Activated T-cell treated with anti-CD3 and anti-CD28 coated beads, Interleukin-2, amount 50 U/mL, for 72 hours (primary cell): Measurements from ENCODE around the gene MTAP. TPM values are rescaled to one million over a fixed set of nuclear protein-coding genes. Genes with fewer than 3 reads are reported as not detected.

Source experiments
- ATAC-seq, 2 donors: fragments of 150-1000 bp; cut with Tn5 transposase; replicated peaks in 1 of 2; 2 replicates each; pipeline ENCODE4 v1.10.0; 2021; ENCODE audit warnings: moderate library complexity in 2 of 2, mild to moderate bottlenecking in 1 of 2
- DNase-seq, 2 donors: peaks; one replicate each; pipeline ENCODE4 v3.0.0; 2021 to 2022; ENCODE audit warnings: mixed read lengths in 1 of 2
- H3K27ac Mint-ChIP-seq: one replicate; pipeline ENCODE4 v1.8.0; 2022; ENCODE audit warnings: mild to moderate bottlenecking, moderate library complexity, mixed read lengths
- H3K27me3 Mint-ChIP-seq: one replicate; pipeline ENCODE4 v1.8.0; 2022; ENCODE audit warnings: low read depth, mixed read lengths
- H3K36me3 Mint-ChIP-seq, 2 donors: one replicate each; pipeline ENCODE4 v1.8.0; 2022; ENCODE audit warnings: mixed read lengths in 2 of 2, mild to moderate bottlenecking in 1 of 2; ENCODE audit not compliant: insufficient read depth in 2 of 2
- H3K4me1 Mint-ChIP-seq: one replicate; pipeline ENCODE4 v1.8.0; 2022; ENCODE audit warnings: low read depth, mixed read lengths
- H3K4me3 Mint-ChIP-seq, 2 donors: one replicate each; pipeline ENCODE4 v1.8.0; 2022; ENCODE audit warnings: mild to moderate bottlenecking in 2 of 2, mixed read lengths in 2 of 2, moderate library complexity in 2 of 2
- H3K9me3 Mint-ChIP-seq, 2 donors: one replicate each; pipeline ENCODE4 v1.8.0; 2022; ENCODE audit warnings: mixed read lengths in 2 of 2
- total RNA-seq, 2 donors: library from RNA; stranded (reverse); gene quantifications; one replicate each; pipeline ENCODE4 v1.2.3, GENCODE V29; 2022

MTAP gene
- total RNA-seq: 10 to 100 TPM; 67.1 to 71.3 TPM

DNA sequence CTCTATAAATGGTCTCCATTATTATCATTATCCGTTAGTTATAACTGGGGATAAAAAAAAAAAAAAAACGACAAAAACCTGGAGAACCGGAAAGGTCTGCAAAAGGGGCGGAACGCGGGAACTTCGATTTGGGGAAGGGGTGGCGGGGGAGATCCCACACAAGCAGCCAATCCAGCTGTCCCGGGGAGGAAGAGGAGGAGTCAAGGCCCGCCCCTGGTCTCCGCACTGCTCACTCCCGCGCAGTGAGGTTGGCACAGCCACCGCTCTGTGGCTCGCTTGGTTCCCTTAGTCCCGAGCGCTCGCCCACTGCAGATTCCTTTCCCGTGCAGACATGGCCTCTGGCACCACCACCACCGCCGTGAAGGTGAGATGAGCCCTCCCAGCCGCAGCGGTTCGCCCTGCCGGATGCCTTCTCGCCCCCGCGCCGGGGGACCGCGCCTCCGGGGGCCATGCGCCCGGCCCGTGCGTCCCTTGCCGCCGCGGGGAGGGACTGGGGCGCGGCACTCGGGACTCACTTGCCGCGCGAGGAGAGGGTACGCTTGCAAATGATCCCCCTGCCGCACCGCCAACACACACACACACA, at the start of gene MTAP:
MTAP (plus strand) TSS at position 219 of the 583 bp plus-strand sequence; CDS start at position 332, 113 bp downstream.
- DNase-seq (peak; percentile 76 to 79), ATAC-seq (peak; percentile 87 to 88)
- Mint-ChIP-seq H3K4me3 (peak within 1 kb of the TSS; percentile 100), H3K4me1 (peaks cover 48% of the 10 kb centered on the region), H3K9me3 (no peaks in the 10 kb centered on the region), H3K27ac (peak within 1 kb of the TSS; percentile 99), H3K27me3 (peaks cover 3% of the 10 kb centered on the region), H3K36me3 (peaks cover 6 to 9% of the 10 kb centered on the region in 2 donors)

GRCh38 chr9:21753523-21753922, 48.9 kb upstream of the MTAP start:
- Mint-ChIP-seq H3K4me3 (no peak overlapping the region), H3K9me3 (peaks cover 0 to 1% of the 10 kb centered on the region in 2 donors), H3K36me3 (peaks cover 0 to 3% of the 10 kb centered on the region in 2 donors), H3K27ac (no peak overlapping the region), H3K27me3 (peaks cover 65% of the 10 kb centered on the region), H3K4me1 (no peaks in the 10 kb centered on the region)
- ATAC-seq: no peak
- DNase-seq: no peak

DNA sequence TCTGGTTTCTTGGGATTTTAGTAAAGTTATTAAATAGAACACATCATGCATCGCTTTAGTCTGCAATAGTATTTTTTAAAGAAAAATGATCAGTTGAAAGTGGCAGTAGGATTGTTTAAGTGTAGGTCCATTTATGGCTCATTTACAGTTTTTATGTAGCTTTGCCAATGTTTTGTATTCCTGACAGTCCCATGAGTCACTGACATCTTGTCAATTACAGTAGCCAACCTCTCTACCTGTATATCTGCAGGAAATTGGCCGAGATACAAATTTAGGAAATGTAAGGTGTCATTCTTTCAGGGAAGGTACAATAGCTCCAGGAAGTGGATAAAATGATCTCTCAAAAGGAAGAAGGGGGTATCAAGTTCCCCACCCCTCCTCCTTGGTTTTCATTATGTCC, 47.7 kb upstream of the MTAP start:
- no peak overlapping the region for H3K27ac Mint-ChIP-seq
- peaks cover 0 to 1% of the 10 kb centered on the region in 2 donors for H3K9me3 Mint-ChIP-seq
- DNase-seq (no peak), ATAC-seq (no peak)
- H3K4me3 Mint-ChIP-seq: no peak overlapping the region
- H3K36me3 Mint-ChIP-seq: peaks cover 0 to 3% of the 10 kb centered on the region in 2 donors
- H3K27me3 Mint-ChIP-seq: peaks cover 76% of the 10 kb centered on the region
- no peaks in the 10 kb centered on the region for H3K4me1 Mint-ChIP-seq

DNA sequence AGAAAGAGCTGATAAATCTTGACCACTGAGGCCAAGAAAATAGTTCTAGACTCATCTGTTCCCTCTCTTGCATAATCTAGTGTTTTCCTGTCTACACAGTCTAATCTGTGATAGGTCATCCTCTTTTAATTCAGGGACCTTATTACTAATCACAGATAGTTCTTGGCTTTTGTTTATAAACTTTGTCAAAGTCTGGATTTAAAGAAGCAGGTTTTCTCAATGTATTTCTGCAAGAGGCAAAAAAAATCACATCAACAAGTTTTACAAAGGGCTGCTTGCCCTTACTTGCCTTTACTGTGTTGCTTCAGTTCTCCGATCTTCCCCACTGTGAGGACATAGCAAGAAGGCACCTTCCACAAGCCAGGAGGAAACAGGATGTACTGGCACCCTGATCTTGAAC, 43.9 kb upstream of the MTAP start:
- Mint-ChIP-seq H3K27ac (no peak overlapping the region), H3K27me3 (peaks cover 82% of the 10 kb centered on the region), H3K4me1 (peaks cover 19% of the 10 kb centered on the region), H3K9me3 (peaks cover 0 to 1% of the 10 kb centered on the region in 2 donors), H3K36me3 (peaks cover 0 to 3% of the 10 kb centered on the region in 2 donors), H3K4me3 (no peak overlapping the region)
- ATAC-seq: no peak
- DNase-seq: no peak

- peak overlapping the region; percentile 88 for H3K27ac Mint-ChIP-seq
- DNase-seq: peak; percentile 63 to 68
- no peaks in the 10 kb centered on the region for H3K9me3 Mint-ChIP-seq
- H3K4me3 Mint-ChIP-seq: peak overlapping the region; percentile 14 to 33
- peaks cover 0 to 3% of the 10 kb centered on the region in 2 donors for H3K36me3 Mint-ChIP-seq
- ATAC-seq: peak; percentile 96 to 97
- H3K27me3 Mint-ChIP-seq: peaks cover 87% of the 10 kb centered on the region
- H3K4me1 Mint-ChIP-seq: peaks cover 19% of the 10 kb centered on the region
These were observed 41.0 kb upstream of the MTAP start for GRCh38 chr9:21761309-21761901.

DNA sequence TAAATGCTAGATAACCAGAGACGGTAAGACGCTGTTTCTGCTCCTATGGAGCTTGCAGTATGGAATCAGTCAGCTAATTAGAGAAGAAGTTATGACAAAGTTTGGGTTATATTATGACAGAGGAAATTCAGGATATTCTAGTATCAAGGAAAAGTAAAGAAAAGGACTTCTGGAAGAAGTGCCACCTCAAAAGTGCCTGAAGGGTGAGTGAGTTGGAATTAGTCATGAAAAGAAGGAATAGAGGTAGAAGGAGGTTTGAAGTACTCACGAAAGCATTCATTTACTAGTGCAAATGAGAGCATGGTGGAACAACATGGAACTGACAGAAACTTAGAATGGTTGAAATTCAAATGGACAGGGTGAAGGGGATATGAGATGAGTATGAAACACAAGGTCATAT, 40.4 kb upstream of the MTAP start:
- DNase-seq: no peak
- H3K27ac Mint-ChIP-seq: no peak overlapping the region
- peaks cover 0 to 3% of the 10 kb centered on the region in 2 donors for H3K36me3 Mint-ChIP-seq
- no peaks in the 10 kb centered on the region for H3K9me3 Mint-ChIP-seq
- peaks cover 83% of the 10 kb centered on the region for H3K27me3 Mint-ChIP-seq
- no peak overlapping the region for H3K4me3 Mint-ChIP-seq
- peaks cover 19% of the 10 kb centered on the region for H3K4me1 Mint-ChIP-seq
- ATAC-seq: no peak

DNA sequence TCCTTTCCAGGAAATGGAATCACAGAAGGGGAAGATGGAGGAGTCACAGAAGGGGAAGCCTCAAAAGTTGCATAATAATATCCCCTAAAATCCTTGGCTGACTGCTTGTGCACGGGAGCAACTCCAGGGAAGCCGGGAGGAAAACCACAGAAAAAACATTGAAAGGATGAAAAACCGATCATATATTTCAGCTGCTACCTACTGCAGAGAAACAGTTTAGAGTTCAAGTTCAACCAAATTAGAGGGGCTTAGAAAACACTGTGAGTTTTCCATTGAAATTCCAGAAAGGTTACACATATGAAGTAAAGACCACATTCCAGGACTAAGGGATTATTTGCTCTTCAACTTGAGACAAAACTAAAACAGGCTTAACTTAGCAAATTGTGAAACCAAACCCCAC, 37.6 kb upstream of the MTAP start:
- DNase-seq: no peak
- Mint-ChIP-seq H3K36me3 (peaks cover 0 to 3% of the 10 kb centered on the region in 2 donors), H3K4me3 (no peak overlapping the region)

DNA sequence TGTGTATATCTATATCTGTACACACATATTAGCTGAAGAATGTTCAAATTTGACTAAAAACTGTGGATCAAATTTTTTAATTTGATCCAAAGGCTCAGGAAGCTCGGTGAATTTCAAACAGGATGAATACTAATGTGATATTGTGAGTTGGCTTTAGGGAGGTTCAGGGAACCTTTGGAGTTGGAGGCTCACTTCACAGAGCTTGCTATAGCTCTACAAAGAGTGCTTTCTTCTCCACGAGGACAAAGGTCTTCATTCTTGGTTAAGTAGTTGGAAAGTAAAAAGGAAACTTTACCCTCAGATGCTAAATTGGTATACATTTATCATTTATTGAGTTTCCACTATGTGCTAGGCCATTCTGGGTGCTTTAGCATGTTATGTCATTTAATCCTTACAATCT, 36.3 kb upstream of the MTAP start:
- no peak for DNase-seq
- Mint-ChIP-seq H3K4me1 (peaks cover 23% of the 10 kb centered on the region), H3K9me3 (no peaks in the 10 kb centered on the region), H3K27me3 (peaks cover 71% of the 10 kb centered on the region), H3K36me3 (peaks cover 0 to 3% of the 10 kb centered on the region in 2 donors), H3K4me3 (no peak overlapping the region), H3K27ac (no peak overlapping the region)
- ATAC-seq: no peak

More for the DNA sequence above, 37.6 kb upstream of the MTAP start:
- Mint-ChIP-seq H3K9me3 (no peaks in the 10 kb centered on the region), H3K27ac (no peak overlapping the region), H3K4me1 (peaks cover 19% of the 10 kb centered on the region), H3K27me3 (peaks cover 73% of the 10 kb centered on the region)
- no peak for ATAC-seq

DNA sequence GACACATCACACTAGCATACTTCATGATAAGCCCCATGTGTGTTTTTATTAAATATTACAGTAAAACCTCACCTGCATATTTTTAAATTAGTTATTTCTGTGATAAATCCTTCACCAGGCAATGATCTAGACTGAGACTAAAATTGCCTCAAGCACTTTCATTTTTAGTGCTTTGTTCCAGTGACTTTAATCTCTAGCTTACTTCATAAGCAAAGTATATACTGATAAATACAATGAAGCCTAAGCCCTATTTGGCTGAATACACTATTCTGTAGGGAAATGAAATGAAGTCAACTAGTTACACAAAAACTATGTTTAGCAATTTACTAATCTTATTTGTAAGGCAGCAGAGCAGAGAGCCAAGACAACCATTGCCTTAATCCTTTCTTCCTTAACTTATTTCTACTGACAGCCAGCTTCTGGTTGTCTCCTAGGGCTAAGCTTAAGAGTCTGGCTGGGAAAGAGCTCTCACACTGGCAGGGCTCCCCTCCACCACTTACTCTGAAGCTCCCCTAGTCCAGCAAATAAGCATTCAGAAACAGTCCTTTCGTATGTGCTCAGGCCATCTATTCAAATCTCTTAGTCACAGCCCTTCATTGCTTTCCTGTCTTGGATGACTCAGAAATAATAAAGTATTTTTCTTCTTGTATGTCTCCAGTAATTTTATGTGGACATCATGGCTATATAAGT, 31.4 kb upstream of the MTAP start:
- peaks cover 28% of the 10 kb centered on the region for H3K27me3 Mint-ChIP-seq
- no peaks in the 10 kb centered on the region for H3K36me3 Mint-ChIP-seq
- no peaks in the 10 kb centered on the region for H3K9me3 Mint-ChIP-seq
- H3K4me3 Mint-ChIP-seq: no peak overlapping the region
- no peak overlapping the region for H3K27ac Mint-ChIP-seq
- DNase-seq (no peak), ATAC-seq (peak; percentile 61 to 82)
- H3K4me1 Mint-ChIP-seq: peaks cover 18% of the 10 kb centered on the region

GRCh38 chr9:21777701-21778100, 24.7 kb upstream of the MTAP start:
- no peaks in the 10 kb centered on the region for H3K27me3 Mint-ChIP-seq
- H3K27ac Mint-ChIP-seq: no peak overlapping the region
- no peak overlapping the region for H3K4me3 Mint-ChIP-seq
- H3K9me3 Mint-ChIP-seq: no peaks in the 10 kb centered on the region
- no peak for ATAC-seq
- peaks cover 0 to 2% of the 10 kb centered on the region in 2 donors for H3K36me3 Mint-ChIP-seq
- H3K4me1 Mint-ChIP-seq: no peaks in the 10 kb centered on the region
- no peak for DNase-seq

DNA sequence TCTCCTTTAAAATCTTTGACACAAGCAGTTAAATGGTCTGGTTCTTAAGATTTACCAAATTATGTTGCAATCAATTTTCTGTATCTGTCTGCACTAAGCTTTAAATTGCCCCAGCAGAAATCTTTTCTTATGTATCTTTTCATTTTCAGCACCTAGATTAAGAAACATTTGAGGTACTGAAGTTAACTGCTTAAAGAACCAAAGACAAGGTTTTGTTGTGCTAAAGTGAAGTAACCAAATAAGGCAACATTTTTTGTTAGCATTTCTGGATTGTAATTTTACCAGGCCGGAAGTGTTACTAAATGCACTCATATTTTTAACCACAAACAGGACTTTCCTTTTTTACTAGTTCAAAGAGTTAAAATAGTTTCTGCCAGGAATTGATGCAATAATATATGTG, 24.1 kb upstream of the MTAP start:
- no peak for DNase-seq
- Mint-ChIP-seq H3K27ac (no peak overlapping the region), H3K9me3 (no peaks in the 10 kb centered on the region), H3K4me1 (no peaks in the 10 kb centered on the region), H3K36me3 (peaks cover 0 to 2% of the 10 kb centered on the region in 2 donors), H3K27me3 (peaks cover 2% of the 10 kb centered on the region), H3K4me3 (no peak overlapping the region)
- no peak for ATAC-seq

- DNase-seq (no peak), ATAC-seq (no peak)
- Mint-ChIP-seq H3K36me3 (peaks cover 0 to 2% of the 10 kb centered on the region in 2 donors), H3K4me1 (no peaks in the 10 kb centered on the region), H3K27me3 (peaks cover 11% of the 10 kb centered on the region), H3K27ac (no peak overlapping the region), H3K9me3 (no peaks in the 10 kb centered on the region), H3K4me3 (no peak overlapping the region)
These were observed 23.0 kb upstream of the MTAP start for GRCh38 chr9:21779397-21779796.

GRCh38 chr9:21781656-21782055, 20.8 kb upstream of the MTAP start:
- DNase-seq: no peak
- H3K4me1 Mint-ChIP-seq: no peaks in the 10 kb centered on the region

More at GRCh38 chr9:21781656-21782055, 20.8 kb upstream of the MTAP start:
- no peaks in the 10 kb centered on the region for H3K9me3 Mint-ChIP-seq
- H3K27me3 Mint-ChIP-seq: peaks cover 11% of the 10 kb centered on the region
- peaks cover 0 to 2% of the 10 kb centered on the region in 2 donors for H3K36me3 Mint-ChIP-seq
- H3K27ac Mint-ChIP-seq: no peak overlapping the region
- no peak overlapping the region for H3K4me3 Mint-ChIP-seq
- ATAC-seq: no peak
